GM12864 (cell line): ENCODE measurements around the gene C19orf12.
"Not testable (repeated sequence)": the region's sequence is repeated elsewhere in the genome, so short reads cannot be mapped to it uniquely, and the experiment has no call there.

Experiments
- DNase-seq: peaks from one replicate; pipeline ENCODE4 v3.0.0-alpha.2; 2011; ENCODE audit warnings: low read depth
- H3K4me3 ChIP-seq: 2 replicates; pipeline ENCODE4 v1.5.1; 2011; ENCODE audit warnings: mild to moderate bottlenecking, low read depth, low read length, control low read depth
- CTCF ChIP-seq: IDR thresholded peaks from 2 replicates; pipeline ENCODE4 v1.5.1; 2011; ENCODE audit warnings: low read depth, mild to moderate bottlenecking, moderate library complexity, low read length, control low read depth, inconsistent platforms; ENCODE audit errors: missing control alignments

C19orf12 gene

GRCh38 chr19:29672933-29673336 lies 42.1 kb downstream of the C19orf12 start:
- peak; percentile 62 for DNase-seq
- peak overlapping the region; percentile 20 for H3K4me3 ChIP-seq
- no peak for TF ChIP-seq CTCF

- no peak for DNase-seq
- TF ChIP-seq CTCF, result no peak
- H3K4me3 ChIP-seq, result peak overlapping the region; percentile 20
Measured at GRCh38 chr19:29672319-29672932, 42.6 kb downstream of the C19orf12 start.

- DNase-seq, result peak; percentile 94
- no peak overlapping the region for H3K4me3 ChIP-seq
- TF ChIP-seq CTCF, result peak; percentile 76
Measured at GRCh38 chr19:29671393-29672160, 43.5 kb downstream of the C19orf12 start.

GRCh38 chr19:29671026-29671392 lies 44.1 kb downstream of the C19orf12 start:
- not testable (repeated sequence) for DNase-seq

GRCh38 chr19:29670255-29670654 lies 44.8 kb downstream of the C19orf12 start:
- TF ChIP-seq CTCF, result no peak
- no peak overlapping the region for H3K4me3 ChIP-seq

More at GRCh38 chr19:29671026-29671392, 44.1 kb downstream of the C19orf12 start:
- H3K4me3 ChIP-seq, result not testable (repeated sequence)

GRCh38 chr19:29668746-29669609 lies 46.1 kb downstream of the C19orf12 start:
- no peak overlapping the region for H3K4me3 ChIP-seq
- TF ChIP-seq CTCF, result peak; percentile 34
- no peak for DNase-seq

More at GRCh38 chr19:29670255-29670654, 44.8 kb downstream of the C19orf12 start:
- no peak for DNase-seq

GRCh38 chr19:29667901-29668341 lies 47.1 kb downstream of the C19orf12 start:
- DNase-seq, result no peak
- TF ChIP-seq CTCF, result peak; percentile 16
- H3K4me3 ChIP-seq, result no peak overlapping the region
